H9 (cell line): ENCODE measurements around the gene IGSF11. TPM values are rescaled to one million over a fixed set of nuclear protein-coding genes. Genes with fewer than 3 reads are reported as not detected.
A peak's percentile ranks its signal among the peaks of the same experiment; 100 is the strongest.

ENCODE experiments used
- DNase-seq: peaks from one replicate; pipeline ENCODE4 v3.0.0-alpha.2; 2017
- H2AFZ ChIP-seq: one replicate; pipeline ENCODE4 v1.6.1; 2013; ENCODE audit warnings: mild to moderate bottlenecking, low read length, control low read depth, moderate library complexity
- H2AK5ac ChIP-seq: 2 replicates; pipeline ENCODE4 v1.6.1; 2013; ENCODE audit warnings: low read length, control low read depth, mixed read lengths; ENCODE audit not compliant: insufficient read length
- H2BK120ac ChIP-seq: one replicate; pipeline ENCODE4 v1.6.1; 2013; ENCODE audit warnings: low read depth, mild to moderate bottlenecking, low read length, control low read depth, inconsistent platforms; ENCODE audit not compliant: poor library complexity, severe bottlenecking
- H2BK12ac ChIP-seq: 2 replicates; pipeline ENCODE4 v1.6.1; 2013; ENCODE audit warnings: low read length, control low read depth, mixed read lengths, low read depth; ENCODE audit not compliant: insufficient read length
- H2BK15ac ChIP-seq: 2 replicates; pipeline ENCODE4 v1.6.1; 2013; ENCODE audit warnings: low read depth, low read length, control low read depth
- H2BK20ac ChIP-seq: one replicate; pipeline ENCODE4 v1.6.1; 2013; ENCODE audit warnings: low read depth, mild to moderate bottlenecking, low read length, control low read depth, inconsistent platforms; ENCODE audit not compliant: poor library complexity, severe bottlenecking
- H2BK5ac ChIP-seq: 2 replicates; pipeline ENCODE4 v1.6.1; 2013; ENCODE audit warnings: low read length, control low read depth, mixed read lengths; ENCODE audit not compliant: insufficient read length
- H3K14ac ChIP-seq: 2 replicates; pipeline ENCODE4 v1.6.1; 2013; ENCODE audit warnings: low read length, control low read depth; ENCODE audit not compliant: insufficient read depth
- H3K18ac ChIP-seq: 2 replicates; pipeline ENCODE4 v1.6.1; 2013; ENCODE audit warnings: low read depth, mild to moderate bottlenecking, mixed read lengths, low read length, control low read depth; ENCODE audit not compliant: insufficient read length
- H3K23ac ChIP-seq: 2 replicates; pipeline ENCODE4 v1.6.1; 2013; ENCODE audit warnings: low read length, control low read depth, mixed read lengths, low read depth; ENCODE audit not compliant: insufficient read length
- H3K23me2 ChIP-seq: 2 replicates; pipeline ENCODE4 v1.6.1; 2013; ENCODE audit warnings: low read depth, mild to moderate bottlenecking, mixed read lengths, low read length, control low read depth; ENCODE audit not compliant: insufficient read length, poor library complexity, severe bottlenecking
- H3K27ac ChIP-seq: 2 replicates; pipeline ENCODE4 v1.5.1; 2013; ENCODE audit warnings: low read length, control low read depth, mixed read lengths, low read depth; ENCODE audit not compliant: insufficient read length
- H3K27me3 ChIP-seq: 2 replicates; pipeline ENCODE4 v1.6.1; 2013; ENCODE audit warnings: low read length, control low read depth, inconsistent platforms; ENCODE audit not compliant: insufficient read depth
- H3K4ac ChIP-seq: 2 replicates; pipeline ENCODE4 v1.6.1; 2013; ENCODE audit warnings: low read depth, mild to moderate bottlenecking, control low read depth, inconsistent platforms, low read length, moderate library complexity
- H3K4me1 ChIP-seq: 2 replicates; pipeline ENCODE4 v1.6.1; 2013; ENCODE audit warnings: low read length, control low read depth, inconsistent platforms; ENCODE audit not compliant: insufficient read depth
- H3K4me2 ChIP-seq: 2 replicates; pipeline ENCODE4 v1.6.1; 2013; ENCODE audit warnings: low read length, control low read depth, mixed read lengths; ENCODE audit not compliant: insufficient read length, insufficient read depth
- H3K56ac ChIP-seq: 2 replicates; pipeline ENCODE4 v1.6.1; 2013; ENCODE audit warnings: low read depth, mild to moderate bottlenecking, mixed read lengths, low read length, control low read depth; ENCODE audit not compliant: insufficient read length
- H3K79me1 ChIP-seq: 2 replicates; pipeline ENCODE4 v1.6.1; 2013; ENCODE audit warnings: low read depth, mild to moderate bottlenecking, moderate library complexity, low read length, control low read depth, inconsistent platforms; ENCODE audit not compliant: insufficient read depth, poor library complexity, severe bottlenecking
- H3K79me2 ChIP-seq: 2 replicates; pipeline ENCODE4 v1.6.1; 2013; ENCODE audit warnings: low read length, control low read depth, inconsistent platforms; ENCODE audit not compliant: insufficient read depth
- H3K9ac ChIP-seq: 2 replicates; pipeline ENCODE4 v1.6.1; 2013; ENCODE audit warnings: low read length, control low read depth, mixed read lengths; ENCODE audit not compliant: insufficient read length; ENCODE audit errors: extremely low read depth
- H3K9me3 ChIP-seq: one replicate; pipeline ENCODE4 v1.6.1; 2013; ENCODE audit warnings: low read depth, low read length, inconsistent platforms; ENCODE audit not compliant: control insufficient read depth
- H3T11ph ChIP-seq: one replicate; pipeline ENCODE4 v1.6.1; 2013; ENCODE audit warnings: mild to moderate bottlenecking, low read length, control low read depth, inconsistent platforms
- H4K20me1 ChIP-seq: one replicate; pipeline ENCODE4 v1.6.1; 2013; ENCODE audit not compliant: control insufficient read depth, insufficient read length, insufficient read depth
- H4K5ac ChIP-seq: 2 replicates; pipeline ENCODE4 v1.6.1; 2013; ENCODE audit warnings: low read depth, mild to moderate bottlenecking, mixed read lengths, low read length, control low read depth; ENCODE audit not compliant: insufficient read length
- H4K8ac ChIP-seq: replicated peaks from 2 replicates; pipeline ENCODE4 v1.6.1; 2013; ENCODE audit warnings: low read length, control low read depth, mixed read lengths, low read depth; ENCODE audit not compliant: insufficient read length
- H4K91ac ChIP-seq: 2 replicates; pipeline ENCODE4 v1.6.1; 2013; ENCODE audit warnings: low read depth, mild to moderate bottlenecking, moderate library complexity, mixed read lengths, low read length, control low read depth; ENCODE audit not compliant: insufficient read length
- H3K27ac Mint-ChIP-seq, 3 experiments: 2 replicates in 2 of 3; 3 replicates in 1 of 3; pipeline ENCODE4 v1.8.0; 2020 to 2021; ENCODE audit warnings: mixed read lengths in 3 of 3, mild to moderate bottlenecking in 1 of 3, moderate library complexity in 1 of 3
- H3K27me3 Mint-ChIP-seq: 2 replicates; pipeline ENCODE4 v1.8.0; 2021; ENCODE audit warnings: low read depth, mild to moderate bottlenecking, moderate library complexity, mixed read lengths
- H3K36me3 Mint-ChIP-seq, 3 experiments: 2 replicates in 2 of 3; 3 replicates in 1 of 3; pipeline ENCODE4 v1.8.0; 2020 to 2021; ENCODE audit warnings: low read depth in 3 of 3, mixed read lengths in 3 of 3; ENCODE audit not compliant: insufficient read depth in 1 of 3
- H3K4me1 Mint-ChIP-seq, 2 experiments: 2 replicates each; pipeline ENCODE4 v1.8.0; 2020; ENCODE audit warnings: mixed read lengths in 2 of 2
- H3K4me3 Mint-ChIP-seq, 2 experiments: 2 replicates in 1 of 2; 3 replicates in 1 of 2; pipeline ENCODE4 v1.8.0; 2020 to 2021; ENCODE audit warnings: mild to moderate bottlenecking in 2 of 2, mixed read lengths in 2 of 2, moderate library complexity in 1 of 2
- H3K9me3 Mint-ChIP-seq, 2 experiments: 2 replicates in 1 of 2; 3 replicates in 1 of 2; pipeline ENCODE4 v1.8.0; 2020; ENCODE audit warnings: mild to moderate bottlenecking in 2 of 2, mixed read lengths in 2 of 2, moderate library complexity in 1 of 2
- WGBS: extraction: QIAGEN DNeasy Blood & Tissue Kit; methylation state at CpG from one replicate; pipeline ENCODE4 v1.1.7; 2013; ENCODE audit warnings: missing lambda C conversion rate, low lambda C conversion rate, mixed read lengths; ENCODE audit not compliant: insufficient read length; ENCODE audit errors: extremely low coverage; 5-methylcytosine and 5-hydroxymethylcytosine counted together
- total RNA-seq: library from RNA; stranded (reverse); gene quantifications from 2 replicates; pipeline ENCODE4 v1.2.1, GENCODE V29; 2021
- TF ChIP-seq, protein P1 (sequence below): fragments of 200-600 bp; sonication (generic); conservative IDR thresholded peaks from 3 replicates; pipeline ENCODE4 v1.8.0; 2021; ENCODE audit warnings: antibody characterized with exemption, mild to moderate bottlenecking

The IGSF11 gene
- total RNA-seq, 1 experiment from 2014 or later = 1.6 TPM

DNA sequence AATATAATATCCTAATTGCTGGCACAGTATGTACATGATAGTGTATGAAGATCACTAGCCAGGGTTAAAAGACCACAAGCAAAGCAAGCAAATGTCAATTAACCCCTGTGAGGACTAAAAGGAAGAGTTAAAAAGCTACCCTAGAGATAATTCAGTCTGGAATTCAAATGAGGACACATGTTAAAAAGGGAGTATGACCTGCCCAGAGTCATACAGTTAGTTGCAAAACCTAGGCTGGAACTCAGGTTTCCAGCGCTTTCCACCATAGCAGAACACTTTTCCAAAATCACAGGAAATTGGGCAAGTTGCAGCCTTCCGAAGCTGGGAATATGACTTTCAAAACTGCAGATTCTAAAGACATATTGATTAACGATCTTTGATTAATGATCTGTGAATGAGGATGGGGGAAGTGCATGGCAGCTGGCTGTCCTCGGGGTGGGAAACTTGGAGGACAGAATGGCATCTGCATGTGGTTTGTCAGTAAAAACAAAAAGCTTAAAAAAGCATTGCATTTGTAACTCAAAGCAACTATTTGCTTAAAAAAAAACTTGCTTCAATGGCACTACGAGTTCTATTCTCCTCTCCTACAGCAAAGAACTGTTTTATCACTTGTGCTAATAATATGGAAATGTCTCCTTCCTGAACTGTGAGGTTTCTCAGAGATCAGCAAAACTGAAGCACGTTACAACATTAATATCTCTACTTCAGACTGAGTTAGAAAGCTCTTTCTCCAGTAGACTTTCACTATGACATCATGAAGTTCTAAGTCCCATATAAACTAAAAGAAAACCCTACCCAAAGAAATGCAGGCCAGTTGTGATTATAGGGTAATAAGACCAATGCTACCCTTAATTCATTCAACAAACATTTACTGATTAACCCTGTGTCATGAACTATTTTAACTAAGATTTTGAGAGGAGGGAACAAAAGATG, 46.2 kb downstream of the IGSF11 start:
- Histone ChIP-seq H3K4ac (no peak overlapping the region), H3K4me1 (peaks cover 14% of the 10 kb centered on the region), H3K9me3 (no peaks in the 10 kb centered on the region), H4K5ac (no peak overlapping the region), H3K14ac (no peak overlapping the region), H3K23me2 (no peaks in the 10 kb centered on the region), H2BK12ac (no peak overlapping the region), H4K8ac (no peak overlapping the region), H3K27ac (no peak overlapping the region), H2BK20ac (no peak overlapping the region), H3T11ph (no peak overlapping the region), H3K56ac (no peak overlapping the region), H3K27me3 (no peaks in the 10 kb centered on the region), H3K4me2 (peak overlapping the region; percentile 53), H2BK120ac (no peak overlapping the region), H2AK5ac (no peak overlapping the region), H3K79me1 (no peaks in the 10 kb centered on the region), H4K20me1 (no peaks in the 10 kb centered on the region), H4K91ac (no peak overlapping the region), H2AFZ (no peak overlapping the region), H3K9ac (no peak overlapping the region), H3K23ac (no peak overlapping the region), H2BK5ac (no peak overlapping the region), H3K79me2 (peaks cover 1% of the 10 kb centered on the region; the same call in 1 of the 2 replicates), H3K18ac (no peak overlapping the region), H2BK15ac (no peak overlapping the region)
- Mint-ChIP-seq H3K4me3 (peak overlapping the region; percentile 43 to 53; a peak in 4 of 5 replicates), H3K9me3 (no peaks in the 10 kb centered on the region), H3K27ac (peak overlapping the region in 2 of 3 experiments; percentile 39 to 85; a peak in 5 of 7 replicates), H3K4me1 (peaks cover 59 to 70% of the 10 kb centered on the region in 2 experiments), H3K36me3 (no peaks in the 10 kb centered on the region), H3K27me3 (no peaks in the 10 kb centered on the region; the same call in 1 of the 2 replicates)
- WGBS = no CpG with 5 or more reads among the region's 6 CpGs
- TF ChIP-seq, protein P1, sequence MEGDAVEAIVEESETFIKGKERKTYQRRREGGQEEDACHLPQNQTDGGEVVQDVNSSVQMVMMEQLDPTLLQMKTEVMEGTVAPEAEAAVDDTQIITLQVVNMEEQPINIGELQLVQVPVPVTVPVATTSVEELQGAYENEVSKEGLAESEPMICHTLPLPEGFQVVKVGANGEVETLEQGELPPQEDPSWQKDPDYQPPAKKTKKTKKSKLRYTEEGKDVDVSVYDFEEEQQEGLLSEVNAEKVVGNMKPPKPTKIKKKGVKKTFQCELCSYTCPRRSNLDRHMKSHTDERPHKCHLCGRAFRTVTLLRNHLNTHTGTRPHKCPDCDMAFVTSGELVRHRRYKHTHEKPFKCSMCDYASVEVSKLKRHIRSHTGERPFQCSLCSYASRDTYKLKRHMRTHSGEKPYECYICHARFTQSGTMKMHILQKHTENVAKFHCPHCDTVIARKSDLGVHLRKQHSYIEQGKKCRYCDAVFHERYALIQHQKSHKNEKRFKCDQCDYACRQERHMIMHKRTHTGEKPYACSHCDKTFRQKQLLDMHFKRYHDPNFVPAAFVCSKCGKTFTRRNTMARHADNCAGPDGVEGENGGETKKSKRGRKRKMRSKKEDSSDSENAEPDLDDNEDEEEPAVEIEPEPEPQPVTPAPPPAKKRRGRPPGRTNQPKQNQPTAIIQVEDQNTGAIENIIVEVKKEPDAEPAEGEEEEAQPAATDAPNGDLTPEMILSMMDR = no peak
- no peak for DNase-seq
